GM19240 (cell line): ENCODE results near the gene ADGRB3.

Experiments used
- DNase-seq: peaks from one replicate; pipeline ENCODE4 v3.0.0; 2011; ENCODE audit warnings: low spot score; ENCODE audit not compliant: insufficient read length

Gene ADGRB3

DNA sequence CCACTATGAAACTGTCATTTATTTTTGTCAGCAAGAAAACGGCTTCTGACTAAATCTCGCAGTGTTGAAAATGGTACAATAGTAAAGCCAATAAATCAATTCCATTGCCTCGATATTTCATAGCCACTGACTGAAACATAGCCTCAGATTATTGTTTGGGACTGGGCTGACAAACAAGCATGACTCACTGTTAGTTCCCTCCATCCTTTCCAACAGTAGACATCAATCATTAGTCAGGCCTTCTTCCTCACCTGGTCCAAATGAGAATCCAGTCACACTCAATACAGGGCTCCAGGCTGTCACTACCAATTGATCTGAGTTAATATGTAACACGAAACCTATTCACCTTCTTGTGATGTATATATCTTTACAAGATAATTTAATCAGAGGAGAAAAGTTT, 66.1 kb downstream of the ADGRB3 start:
- DNase-seq: no peak

DNA sequence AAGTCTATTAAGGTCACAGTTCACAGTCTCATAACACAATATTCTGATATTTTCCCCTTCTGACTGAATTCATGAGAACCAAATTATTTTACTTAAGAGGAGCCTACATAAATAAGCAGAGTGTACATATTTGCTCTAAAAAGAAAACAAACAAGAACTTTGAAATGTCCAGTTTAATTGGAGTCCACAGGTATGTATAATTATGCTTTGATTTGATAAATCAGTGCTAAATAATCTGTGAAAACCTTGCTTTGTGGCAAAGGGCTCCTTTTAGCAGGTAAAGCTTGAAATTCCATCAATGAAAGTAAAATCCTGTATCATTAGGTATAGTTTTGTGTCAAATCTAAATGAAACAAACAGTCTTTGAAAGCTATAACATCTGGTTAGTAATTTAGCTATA, 69.4 kb downstream of the ADGRB3 start:
- DNase-seq: no peak

DNA sequence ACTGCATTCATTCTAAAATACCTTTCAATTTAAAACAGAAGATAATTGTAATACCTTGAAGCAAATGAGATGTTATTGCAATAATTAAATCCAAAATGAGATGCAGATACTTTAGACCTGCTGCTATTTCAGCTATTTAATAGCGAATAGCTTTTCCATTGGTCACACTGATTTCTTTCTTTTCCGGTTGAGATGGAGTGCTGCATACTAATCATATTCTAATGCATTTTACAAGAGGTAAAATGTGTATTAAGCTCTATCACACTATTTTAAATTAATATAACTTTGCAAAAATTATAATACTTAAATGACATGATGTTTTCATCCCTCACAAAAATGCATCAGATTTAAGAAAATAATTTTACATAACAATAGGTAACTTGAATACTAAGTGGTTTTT, 74.0 kb downstream of the ADGRB3 start:
- DNase-seq: no peak

DNA sequence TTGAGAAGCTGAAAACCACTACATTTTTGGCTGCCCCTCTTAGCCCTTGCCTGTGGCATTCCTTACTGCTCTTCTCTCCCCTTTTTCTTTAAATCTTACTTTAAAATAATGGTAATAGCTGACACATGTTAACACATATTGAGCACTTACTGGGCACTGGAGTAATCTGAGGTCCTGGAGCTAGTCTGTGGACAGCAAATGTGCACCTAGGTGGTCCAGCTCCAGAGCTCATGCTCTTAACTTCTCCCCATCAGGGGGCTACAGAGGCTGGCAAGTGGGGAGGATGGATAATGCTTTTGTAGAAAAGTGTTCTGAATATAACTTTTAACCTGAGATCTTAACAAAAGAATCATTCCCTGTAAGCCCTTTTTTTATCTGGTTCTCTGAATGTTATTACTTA, 74.8 kb downstream of the ADGRB3 start:
- DNase-seq: no peak

DNA sequence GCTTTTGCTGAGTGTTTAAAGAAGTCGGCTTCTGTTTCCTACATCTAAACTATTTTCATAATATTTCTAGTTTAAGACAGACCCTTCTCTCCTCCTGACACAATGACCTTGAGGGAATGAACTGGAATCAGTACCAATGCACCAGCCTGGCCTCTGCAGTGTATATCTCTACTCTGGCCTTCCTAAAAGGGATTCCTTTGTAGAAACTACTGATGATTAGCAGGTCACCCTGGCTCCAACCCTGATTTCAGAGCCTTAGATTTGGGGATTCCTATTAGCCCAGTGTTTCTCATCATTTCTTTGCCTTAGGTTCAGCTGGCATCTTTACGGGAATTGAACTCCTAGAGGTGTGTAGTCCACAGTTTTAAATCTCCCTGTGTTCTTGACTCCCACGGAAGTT, 75.4 kb downstream of the ADGRB3 start:
- no peak for DNase-seq

DNA sequence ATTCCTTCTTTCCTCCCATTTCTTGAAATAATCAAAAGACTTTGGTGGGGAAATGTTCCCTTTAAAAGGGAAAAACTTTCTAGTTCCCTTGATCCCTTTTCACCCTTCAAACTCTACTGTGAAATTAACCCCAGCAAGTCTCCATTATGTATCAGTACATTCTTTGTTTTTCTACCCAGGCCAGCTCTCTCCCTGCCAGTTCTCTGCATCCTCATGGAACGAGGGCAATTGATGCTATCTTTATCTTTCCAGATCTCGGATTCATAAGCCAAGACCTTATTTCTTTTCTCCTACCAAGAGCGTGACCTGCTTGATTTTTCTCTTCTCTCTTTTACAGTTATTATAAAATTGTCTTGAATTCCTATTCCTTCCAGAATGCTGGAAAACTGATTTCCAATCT, 75.8 kb downstream of the ADGRB3 start:
- no peak for DNase-seq

DNA sequence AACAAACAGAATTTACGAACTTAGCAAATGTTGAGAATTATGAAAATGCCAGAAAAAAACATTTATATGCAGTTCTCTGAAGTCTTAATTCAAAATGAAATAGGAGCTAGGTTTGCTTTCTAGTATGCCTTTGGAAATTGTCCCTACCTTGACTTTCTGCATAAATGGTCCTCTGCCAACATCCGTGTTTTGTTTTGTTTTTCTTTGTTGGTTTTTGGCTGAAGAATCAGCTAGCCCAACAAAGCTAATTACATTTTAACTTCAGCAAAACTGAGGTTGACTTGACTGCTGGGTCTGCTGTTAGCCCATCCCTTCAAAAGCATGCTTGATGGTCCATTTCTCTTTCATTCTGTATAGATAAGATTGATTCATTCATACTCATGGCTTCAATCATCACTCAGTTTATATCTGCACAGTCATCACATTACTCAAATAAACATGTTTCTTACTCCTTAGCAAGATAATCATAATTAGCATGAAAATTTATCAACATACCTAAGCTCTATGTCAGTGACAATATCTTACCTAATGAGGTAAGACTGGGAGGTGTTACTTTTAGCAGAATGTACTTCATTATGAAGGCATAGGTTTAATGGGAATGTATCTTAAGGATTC, 76.4 kb downstream of the ADGRB3 start:
- no peak for DNase-seq

DNA sequence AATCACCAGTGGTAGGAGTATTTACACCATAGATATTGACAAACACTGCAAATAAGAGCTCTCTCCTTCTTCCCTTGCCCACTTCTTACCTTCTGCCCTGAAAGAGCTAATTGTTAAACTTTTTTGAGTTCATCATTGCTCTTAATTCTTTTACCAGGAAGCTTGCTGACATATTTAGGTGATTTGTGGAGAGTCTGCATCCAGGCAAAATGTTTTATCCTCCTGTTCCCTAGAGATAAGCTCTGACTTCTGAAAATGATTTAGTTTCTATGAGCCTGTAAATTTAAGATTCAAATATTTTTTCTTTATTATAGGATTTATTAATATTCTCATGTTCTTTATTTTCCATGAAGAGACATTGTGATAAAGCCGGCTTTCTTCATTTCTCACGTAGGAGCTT, 81.5 kb downstream of the ADGRB3 start:
- DNase-seq: no peak

DNA sequence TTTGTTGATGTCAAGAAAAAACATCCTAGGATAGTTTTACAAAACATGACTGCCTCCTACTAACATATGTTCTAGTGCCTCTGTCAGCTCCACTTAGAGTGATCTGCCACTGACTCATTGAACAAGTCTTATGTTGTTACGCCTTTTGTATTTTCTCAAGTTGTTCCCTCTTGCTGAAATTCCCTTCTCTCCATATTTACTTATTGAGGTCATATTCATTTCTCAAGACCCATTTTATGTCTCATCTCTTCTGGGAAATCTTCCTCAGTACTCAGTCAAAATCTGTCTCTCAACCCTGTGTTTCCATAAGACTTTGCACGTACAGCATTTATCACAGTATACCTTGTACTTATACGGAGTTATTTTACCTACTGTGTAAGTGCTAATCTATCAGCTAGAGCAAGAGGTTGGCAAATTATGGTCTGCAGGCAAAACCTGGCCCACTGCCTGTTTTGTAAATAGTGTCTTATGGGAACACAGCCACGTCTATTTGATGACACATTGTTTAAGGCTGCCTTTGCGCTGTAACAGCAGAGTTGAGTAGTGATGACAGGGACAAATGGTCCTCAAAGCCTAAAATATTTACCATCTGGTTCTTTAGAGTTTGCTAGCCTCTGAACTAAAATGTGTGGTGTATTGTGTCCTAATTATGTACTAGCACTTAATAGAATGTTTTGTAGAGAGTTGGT, 83.4 kb downstream of the ADGRB3 start:
- no peak for DNase-seq

DNA sequence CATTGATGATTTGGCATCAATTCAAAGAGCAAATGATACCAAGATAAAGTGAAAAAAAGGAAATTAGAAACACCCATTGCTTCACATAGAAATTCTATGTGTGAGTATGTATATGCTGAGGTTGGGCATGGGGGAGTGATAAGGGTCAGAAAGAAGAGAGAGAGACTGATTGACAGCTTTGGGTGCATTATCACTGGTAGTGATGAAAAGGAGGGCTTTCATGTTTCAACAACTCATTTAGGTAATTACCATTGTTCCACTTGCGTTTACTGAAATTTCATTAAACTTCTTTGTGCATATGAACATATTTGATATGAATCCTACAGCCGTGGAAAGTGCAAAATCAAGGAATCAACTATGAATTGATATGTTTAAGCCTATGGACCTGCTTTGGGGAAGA, 84.7 kb downstream of the ADGRB3 start:
- no peak for DNase-seq

DNA sequence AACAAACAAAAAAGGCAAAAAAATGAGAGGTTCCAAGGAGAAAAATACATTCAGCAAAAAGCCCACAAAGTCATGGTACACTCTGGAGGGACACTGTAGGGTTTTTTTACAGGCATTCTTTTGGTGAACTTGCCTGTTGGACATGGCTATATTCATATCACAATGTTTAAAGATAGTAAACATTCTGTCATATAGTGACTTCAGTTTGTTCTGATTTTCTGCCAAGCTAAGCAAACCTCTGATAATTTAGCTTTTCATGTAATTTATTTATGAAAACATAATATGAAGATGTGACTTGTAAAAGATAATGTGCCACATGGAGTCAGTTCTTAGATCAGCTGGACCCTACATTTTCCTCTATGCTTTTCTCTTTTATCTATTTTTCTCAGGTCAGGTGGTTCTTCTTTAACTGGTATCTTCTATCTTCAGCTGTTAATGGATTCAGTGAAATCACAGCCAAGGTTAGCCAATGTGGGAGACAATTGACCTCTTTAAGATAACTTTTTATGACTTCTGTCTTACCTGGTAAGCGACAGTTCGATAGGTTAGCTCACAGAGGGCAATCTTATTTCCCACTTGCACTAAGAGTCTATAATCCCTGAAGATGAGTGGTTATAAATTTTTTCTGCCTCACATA, 87.9 kb downstream of the ADGRB3 start:
- no peak for DNase-seq

DNA sequence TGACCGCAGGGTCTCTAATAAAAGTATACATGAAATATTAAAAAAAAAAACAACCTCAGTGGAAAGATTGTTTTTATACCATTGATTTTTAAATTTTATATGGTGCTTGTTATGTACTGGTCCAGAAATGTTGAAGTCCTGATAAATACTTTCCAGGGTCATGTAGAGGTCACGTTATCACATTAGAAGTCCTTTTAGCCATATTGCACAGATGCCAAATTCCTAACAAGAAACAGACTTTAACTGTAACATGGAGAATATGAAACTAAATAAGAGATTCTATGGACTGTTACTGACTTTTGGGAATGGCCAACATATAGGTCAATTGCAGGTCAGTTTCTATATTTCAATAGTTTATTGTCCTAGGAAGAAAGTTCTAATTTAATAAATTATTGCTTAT, 89.0 kb downstream of the ADGRB3 start:
- DNase-seq: no peak

DNA sequence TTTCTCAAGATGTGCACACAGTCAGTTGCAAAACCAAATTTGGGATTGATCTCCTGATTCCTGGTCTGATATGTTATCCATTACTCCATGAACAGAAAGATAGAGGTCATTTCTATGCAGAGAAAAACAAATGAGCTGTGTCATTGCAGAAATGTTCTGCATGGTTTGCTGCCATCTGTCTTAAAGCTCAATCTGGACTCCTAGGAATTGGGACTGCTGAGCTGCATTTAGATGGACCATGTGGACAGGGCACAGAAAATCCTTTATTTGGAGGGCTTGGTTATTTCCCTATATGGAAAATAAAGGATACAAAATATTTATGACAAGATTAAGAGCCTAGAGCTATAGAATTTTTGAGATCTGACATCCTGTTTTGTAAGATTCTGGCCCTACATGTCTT, 91.3 kb downstream of the ADGRB3 start:
- DNase-seq: no peak

DNA sequence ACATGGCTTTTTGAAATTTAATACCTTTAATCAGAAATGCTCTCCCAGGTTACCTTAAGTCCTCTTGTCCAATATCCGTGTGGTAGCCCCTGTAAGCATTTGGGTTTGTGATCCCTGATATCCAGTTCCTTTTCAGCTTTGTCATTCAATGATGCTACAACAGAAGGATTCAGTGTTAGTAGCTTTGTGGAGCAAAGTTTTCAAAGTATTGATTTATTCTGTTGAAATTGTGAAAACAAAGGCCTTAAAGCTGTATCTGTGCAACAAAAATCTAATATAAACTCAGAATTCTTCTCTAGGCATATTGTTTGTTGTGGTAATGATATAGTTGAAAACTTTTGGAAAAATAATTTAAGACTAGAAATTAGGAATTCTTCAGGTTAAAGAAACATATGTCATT, 91.9 kb downstream of the ADGRB3 start:
- DNase-seq: no peak

DNA sequence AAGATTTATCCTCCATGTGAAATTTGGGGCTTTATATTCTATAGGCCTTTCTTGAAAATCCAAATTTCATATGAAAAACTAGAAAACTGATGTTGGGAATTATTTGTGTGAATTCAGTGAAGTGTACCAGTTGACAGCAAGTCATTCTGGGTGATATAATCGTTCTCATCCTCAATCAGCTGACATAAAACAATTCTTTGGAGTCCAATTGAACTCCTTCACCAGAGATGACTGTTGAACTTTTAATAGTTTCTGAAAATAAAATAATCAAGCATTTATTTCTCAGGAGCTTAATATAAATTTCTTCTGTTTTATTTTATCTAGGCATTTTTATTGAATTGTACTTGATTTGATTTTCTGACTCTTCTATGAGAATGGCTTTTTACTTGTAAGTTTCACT, 92.6 kb downstream of the ADGRB3 start:
- DNase-seq: no peak

DNA sequence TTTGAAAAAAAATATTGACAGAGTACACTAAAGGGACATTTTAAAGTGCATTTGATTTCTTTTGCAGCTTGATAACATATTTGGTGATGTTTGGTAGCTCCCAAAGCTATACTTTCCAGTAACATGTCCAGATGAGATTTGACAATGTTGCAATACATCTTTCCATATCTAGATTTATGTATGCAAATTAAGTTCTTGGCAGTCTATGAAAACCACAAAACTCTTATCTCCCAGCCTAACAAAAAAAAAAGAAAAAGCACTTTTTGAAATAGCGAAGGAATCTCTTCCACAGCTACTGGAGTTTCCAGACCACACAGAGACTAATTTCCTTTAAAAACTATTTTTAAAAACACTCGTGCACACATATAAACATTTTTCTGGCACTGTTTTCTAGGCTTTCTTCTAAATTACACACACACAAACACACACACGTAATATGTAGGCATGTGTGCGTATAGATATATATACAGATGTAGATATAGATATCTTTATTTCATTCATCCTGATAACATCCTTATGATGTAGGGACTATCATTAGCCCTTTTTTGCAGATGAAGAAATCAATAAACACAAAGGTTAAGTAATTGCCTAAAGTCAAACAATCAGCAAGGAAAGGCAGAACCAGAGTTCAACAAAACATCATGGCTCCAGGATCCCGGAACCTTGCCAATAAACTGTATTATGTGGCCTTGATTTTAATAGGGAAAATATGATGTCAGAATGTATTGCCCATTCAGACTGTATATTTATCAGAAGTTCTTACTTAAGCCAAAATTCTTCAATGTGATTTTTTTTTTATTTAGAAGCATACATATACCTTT, 93.3 kb downstream of the ADGRB3 start:
- no peak for DNase-seq

DNA sequence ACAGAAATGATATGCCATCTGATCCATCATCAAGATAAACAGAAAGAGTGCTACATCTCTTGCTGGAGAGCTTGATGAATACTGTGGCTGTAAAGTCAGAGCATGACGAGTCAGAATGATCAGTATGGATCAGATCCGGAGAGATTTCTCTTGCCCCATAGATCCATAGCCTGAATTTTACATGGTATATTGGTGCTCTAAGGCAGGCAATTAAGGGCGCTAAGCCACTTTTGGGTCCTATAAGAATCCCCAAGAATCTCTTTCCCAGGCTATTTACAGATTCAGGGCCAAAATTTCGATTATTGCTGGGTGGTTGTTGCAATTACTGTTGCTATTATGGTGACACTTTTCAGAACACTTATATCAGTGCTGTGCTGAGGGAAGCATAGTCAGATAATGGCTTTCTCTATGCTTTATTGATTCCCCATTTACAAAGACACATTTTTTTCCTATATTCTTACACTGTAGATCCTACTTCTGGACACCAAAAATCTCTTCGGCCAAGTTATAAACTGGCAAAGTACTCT, 94.4 kb downstream of the ADGRB3 start:
- DNase-seq: no peak

DNA sequence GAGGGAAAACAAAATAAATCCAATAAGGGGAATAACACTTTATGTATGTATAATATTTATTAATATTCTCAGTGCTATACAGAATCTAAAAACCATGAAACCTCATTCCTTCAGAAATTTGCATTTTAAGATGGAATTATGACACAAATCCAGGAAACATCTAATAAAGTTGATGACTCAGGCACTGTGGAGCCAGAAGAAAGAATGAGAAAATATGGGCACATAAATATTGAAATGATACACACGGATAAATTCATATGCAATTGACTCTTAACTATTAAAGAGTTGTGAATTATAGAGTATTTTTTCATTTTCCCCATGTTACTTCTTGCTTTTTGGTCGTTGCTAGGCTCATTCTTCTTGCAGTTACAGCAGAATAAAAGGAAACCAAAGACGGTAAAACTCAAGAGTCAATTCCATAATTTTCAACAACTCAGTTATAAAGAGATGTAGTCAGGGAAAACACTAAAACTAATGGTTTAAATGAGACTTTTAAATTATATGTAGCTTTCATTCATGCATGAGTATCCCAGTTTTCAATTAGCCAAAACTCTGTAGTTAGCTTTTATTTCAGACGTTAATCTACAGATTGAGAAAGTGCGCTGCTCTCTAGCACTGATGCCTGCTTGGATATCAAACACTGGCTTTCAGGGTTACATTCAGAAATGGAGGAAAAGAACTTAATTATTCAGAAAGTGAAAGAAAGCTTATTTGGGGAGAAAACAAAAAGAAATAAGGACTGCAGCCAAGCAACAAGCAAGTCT, 95.4 kb downstream of the ADGRB3 start:
- DNase-seq: no peak

DNA sequence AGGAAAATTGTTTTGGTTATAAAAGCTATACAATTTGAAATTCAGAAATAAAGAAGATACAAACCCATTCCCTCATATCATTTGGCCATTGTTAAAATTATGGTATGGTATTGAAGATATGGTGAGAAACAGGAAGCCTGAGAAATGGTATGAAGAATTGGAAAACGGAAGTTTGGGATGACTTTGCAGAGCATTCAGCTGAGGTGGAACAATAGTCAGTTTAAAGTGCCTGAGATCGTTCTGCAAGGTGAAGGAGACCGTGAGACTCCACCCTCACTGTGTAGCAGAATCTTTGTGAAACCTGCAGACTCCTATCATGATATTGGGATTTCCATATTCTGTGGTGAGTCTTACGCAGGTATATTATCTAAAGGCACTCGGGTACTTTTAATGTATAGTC, 97.3 kb downstream of the ADGRB3 start:
- no peak for DNase-seq

DNA sequence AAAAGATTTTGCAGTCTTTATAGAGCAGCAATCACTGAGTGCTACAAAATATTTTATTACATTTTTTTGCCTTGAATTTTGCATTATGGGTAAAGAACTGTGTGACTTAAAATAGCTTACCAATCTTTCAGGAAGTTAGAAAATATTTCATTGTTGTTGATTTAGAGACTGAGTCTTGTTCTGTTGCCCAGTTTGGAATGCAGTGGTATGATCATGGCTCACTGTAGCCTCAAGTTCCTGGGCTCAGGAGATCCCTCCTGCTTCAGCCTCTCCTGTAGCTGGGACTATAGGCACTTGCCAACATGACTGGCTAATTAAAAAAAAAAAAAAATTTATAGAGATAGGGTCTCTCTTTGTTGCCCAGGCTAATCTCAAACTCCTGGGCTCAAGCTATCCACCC, 100.8 kb downstream of the ADGRB3 start:
- DNase-seq: no peak

DNA sequence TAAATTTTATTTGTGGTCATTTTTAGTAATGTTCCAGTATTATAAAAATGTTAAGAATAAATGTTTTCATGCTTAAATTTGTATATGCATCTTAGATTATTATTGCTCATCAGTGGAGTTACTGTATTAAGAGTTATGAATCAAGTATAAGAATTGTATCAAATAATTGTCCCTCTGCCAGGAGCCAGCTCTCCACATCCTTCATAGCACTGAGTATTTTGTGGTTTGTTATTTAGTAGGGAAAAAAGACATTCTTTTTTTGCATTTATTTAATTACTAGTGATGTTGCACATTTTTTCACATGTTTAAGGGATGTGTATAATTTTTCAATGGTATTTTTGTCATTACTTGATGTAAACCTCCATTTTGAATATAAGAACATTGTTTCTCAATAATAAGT, 102.0 kb downstream of the ADGRB3 start:
- DNase-seq: no peak
